Measurements from ENCODE around the gene IQSEC1.

The IQSEC1 gene

DNA sequence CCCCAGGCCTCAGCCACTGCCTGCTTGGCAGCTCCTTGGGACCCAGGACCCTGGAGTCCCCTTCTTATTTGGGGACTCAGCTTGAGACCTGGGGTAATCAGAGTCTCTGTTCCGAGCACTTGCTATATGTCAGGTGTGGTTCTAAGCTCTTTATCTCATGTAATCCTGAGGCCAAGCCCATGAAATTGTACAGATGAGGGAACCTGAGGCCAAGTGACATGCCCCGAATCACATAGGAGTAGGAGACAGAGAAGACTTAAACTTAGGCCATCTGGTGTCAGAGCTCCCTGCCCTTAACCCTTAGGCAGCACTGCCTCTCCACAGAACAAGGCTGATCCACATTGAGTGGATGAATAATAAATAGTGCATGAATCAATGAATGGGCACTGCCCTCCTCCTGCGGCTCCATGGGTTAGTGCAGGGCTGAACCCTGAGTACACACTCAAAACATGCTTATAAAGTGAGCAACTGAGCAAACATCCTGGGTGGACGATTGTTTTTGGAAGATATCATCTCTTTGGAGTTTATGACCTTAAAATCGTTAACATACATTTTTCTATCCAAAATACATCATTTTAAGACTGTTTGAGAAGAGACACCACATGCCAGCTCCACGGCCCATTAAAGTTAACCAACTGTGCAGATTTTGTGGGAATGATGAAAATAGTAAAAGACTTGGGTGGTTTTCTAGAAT lies 33.2 kb upstream of the IQSEC1 start:
- no peak for DNase-seq

DNA sequence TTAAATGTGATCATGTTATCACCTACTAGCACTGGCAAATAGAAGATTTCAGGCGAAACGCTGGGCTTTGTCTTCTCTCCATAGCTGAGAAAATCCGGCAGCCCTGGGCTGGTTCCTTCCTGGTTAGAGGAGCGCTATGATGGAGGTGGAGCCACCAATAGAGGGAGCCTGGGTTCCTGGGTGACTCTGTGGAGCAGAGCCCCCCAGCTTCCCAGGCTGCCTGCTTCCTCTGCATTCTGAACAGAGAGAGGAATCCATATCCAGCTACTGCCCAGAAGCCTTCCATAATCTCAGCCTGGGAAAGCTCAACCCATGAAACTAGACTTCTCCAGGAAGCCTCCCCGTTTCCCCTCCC lies 32.6 kb upstream of the IQSEC1 start:
- no peak for DNase-seq

DNA sequence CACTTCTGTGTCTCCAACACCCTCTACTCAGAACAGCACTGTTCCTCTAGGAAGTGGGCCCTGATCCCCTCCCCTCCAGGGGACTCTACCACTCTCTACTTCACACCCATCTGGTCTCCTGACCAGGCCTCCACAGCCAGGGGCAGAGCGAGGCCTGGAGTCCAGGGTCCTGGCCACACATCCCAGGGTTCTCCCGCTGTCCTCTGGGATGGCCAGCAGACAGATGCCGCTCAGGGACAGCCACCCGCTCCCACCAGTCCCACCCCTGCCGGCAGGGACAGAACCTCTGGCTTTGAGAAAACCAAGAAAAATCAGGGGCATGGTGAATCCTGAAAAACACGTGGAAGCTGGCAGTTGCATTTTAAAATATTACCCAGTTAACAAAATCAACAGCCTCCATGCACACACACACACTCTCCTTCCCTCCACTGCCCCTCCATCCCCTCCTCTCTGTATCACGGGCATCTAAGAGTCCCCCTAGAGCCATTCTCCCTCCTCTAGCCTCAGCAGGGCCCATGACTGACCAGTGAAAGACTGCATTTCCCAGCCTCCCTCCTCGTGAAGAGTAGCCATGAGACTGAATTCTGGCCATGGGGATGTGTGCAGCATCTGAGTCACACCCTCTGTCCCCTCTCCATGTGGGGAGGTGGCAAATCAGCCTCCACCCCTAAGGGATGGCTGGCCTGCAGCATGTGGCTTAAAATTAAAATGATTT lies 32.1 kb upstream of the IQSEC1 start:
- no peak for DNase-seq

DNA sequence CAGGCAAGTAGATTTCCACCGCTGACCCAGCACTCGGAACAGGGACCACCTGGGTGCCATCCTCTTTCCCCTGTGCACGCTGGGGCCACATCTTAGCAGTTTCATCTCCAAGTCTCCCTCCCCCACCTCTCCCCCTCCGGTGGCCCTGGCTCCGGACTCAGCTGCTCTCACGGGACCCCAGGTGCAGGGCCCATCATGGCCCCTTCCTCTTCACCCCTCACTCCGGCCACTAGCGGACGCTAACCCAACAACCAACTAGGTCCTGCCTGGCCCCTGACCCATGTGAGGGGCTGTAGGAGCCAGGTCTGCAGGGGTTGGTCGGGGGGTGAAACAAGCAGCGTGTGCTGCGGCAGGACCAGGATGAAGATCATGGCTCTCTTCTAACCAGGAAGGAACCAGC lies 31.3 kb upstream of the IQSEC1 start:
- DNase-seq = no peak

GRCh38 chr3:13103416-13104058 lies 30.3 kb upstream of the IQSEC1 start:
- no peak for DNase-seq

DNA sequence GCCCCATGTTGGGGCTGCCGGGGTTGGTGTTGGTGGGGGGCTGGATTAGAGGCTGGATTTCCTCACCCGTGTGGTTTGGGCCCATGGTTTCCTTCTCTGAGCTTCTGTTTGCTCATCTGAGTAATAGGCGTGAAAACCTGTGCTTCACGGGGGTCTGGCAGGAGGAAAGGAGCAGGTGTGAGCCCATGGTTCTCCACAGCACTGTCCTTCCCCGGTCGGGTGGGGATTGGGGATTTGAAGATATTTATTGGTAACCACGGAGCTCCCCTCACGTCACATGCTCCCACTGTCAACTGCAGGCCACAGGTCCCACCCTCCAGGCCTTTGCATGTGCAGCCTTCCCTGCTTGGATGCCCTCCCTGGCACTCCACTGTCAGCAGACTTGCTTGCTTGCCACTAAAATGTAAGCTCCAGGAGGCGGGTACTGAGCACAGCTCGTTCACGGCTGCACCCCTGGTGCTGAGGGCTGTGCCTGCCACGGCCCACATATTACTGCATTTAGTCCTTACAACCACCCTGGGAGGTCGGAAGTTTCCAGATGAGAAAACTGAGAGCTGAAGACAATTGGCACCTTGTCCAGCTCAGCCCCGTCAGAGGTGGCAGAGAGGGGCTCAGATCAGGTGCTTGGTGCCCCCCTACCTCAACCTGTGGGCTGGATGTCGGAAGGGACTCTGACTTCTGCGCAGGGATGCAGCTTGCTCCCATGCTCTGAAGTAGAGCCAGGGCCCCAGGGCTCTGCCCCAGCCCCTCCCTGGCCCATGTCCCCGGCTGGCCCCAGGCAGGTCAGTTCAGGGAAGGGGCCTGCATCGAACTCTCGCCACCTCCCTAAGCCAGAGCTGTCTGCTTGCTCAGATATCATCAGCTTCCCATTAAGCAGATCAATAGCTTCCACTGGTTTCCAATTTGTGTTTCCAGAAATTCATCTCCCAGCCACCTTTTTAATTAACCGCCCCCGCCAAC lies 29.4 kb upstream of the IQSEC1 start:
- DNase-seq = no peak

DNA sequence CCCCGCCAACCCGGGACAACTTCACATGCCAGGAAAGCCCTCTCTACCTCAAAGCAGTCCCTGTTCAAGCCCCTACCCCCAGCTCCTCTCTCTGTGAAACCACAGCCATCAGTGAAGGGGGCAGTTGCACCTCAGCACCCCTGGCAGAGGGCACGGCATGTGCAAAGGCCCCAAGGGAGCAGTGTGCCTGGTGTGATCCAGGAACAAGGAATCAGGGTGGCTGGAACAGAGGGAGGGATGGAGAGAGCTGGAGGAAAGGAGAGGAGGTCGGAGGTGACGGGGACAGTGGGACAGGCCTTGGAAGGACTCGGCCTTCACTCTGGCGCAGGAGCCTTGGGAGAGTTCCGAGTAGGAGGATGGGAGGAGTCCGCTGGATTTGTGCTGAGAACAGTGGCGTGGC lies 26.5 kb upstream of the IQSEC1 start:
- no peak for DNase-seq

- DNase-seq = no peak
Measured at GRCh38 chr3:13098192-13098988, 25.2 kb upstream of the IQSEC1 start.

- DNase-seq = no peak
Measured at GRCh38 chr3:13096356-13096755, 23.1 kb upstream of the IQSEC1 start.

- no peak for DNase-seq
Measured at GRCh38 chr3:13095408-13095937, 22.2 kb upstream of the IQSEC1 start.

GRCh38 chr3:13093687-13094086 lies 20.5 kb upstream of the IQSEC1 start:
- DNase-seq = no peak

GRCh38 chr3:13092621-13093617 lies 19.7 kb upstream of the IQSEC1 start:
- DNase-seq = no peak

GRCh38 chr3:13091898-13092611 lies 18.8 kb upstream of the IQSEC1 start:
- DNase-seq = peak; percentile 83

DNA sequence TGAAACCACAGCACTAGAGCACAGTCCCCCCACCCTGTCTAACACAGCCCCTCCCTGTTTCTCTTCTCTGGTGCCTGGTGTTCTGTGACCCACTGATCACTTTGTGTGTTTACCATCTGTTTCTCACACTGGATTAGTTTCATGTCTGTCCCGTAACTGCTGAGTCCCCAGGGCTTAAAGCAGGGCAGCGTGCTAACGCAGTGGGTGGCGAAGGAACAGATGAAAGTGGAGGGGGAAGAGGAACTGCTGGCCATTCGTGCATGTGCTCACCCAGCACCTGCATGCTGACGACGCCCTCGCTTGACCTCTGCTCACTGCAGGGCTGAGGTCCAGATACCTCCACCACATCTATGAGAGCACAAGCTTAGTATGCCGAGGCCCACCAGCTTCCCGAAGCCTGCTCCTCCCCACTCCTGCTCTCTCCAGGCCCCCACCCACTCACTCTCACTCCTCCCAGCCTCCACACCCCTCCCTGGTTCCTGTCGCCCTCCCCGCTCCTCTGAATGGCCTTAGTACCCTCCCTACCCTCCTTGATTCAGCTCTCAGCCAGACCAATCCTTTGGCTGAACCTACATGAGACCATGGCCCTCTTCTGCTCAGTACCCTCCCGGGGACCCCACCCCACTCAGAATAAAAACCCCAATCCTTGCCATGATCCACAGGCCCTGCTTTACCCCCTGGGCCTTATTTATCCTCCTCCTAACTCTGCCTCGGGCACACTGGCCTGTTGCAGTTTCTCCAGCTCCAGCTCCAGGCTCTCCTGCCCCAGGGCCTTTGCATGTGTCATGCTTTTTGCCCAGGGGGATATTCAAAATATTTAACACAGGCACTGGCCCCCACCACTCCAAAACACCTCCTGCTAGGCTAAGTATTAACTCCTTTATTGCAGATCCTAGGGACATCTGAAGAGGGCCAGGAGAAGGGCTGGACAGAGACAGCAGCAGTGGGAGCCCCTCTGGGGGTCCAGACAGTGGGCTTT lies 15.1 kb upstream of the IQSEC1 start:
- DNase-seq = no peak

GRCh38 chr3:13087320-13087990 lies 14.2 kb upstream of the IQSEC1 start:
- DNase-seq = no peak

DNA sequence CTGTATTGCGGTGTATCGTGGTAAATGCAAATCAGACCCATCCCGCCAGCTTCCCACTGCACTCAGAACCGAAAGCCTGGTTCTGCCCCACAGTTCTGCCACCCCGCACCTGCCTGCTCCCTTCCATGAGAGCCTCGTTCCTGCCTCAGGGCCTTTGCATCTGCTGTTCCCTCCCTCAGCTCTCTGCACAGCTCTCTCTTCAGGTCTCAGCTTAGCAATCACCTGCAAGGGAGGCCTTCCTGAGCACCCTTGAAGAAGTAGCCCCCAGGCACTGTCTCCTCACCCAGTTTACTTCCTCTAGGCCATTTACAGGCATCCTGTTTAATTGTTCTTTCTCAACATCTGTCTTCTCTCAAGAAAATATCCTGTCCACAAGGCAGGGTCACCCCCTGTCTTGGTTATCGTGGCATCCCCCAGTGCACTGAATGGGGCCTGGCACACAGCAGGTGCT lies 13.3 kb upstream of the IQSEC1 start:
- no peak for DNase-seq

- no peak for DNase-seq
Measured at GRCh38 chr3:13085846-13086179, 12.6 kb upstream of the IQSEC1 start.

Data from CD4-positive, alpha-beta T cell treated with Interleukin-10 for 1 hour (primary cell).